GM19438 (cell line): ENCODE measurements around the gene INSL3.
"Not testable (repeated sequence)": the region's sequence is repeated elsewhere in the genome, so short reads cannot be mapped to it uniquely, and the experiment has no call there.

Source experiments
- ATAC-seq: cut with Tn5 transposase; IDR thresholded peaks from one replicate; pipeline ENCODE4 v1.9.1; 2021; ENCODE audit warnings: low read depth; ENCODE audit not compliant: unreplicated experiment

The INSL3 gene

GRCh38 chr19:17826508-17827056, 5.3 kb upstream of the INSL3 start:
- no peak for ATAC-seq

GRCh38 chr19:17824339-17824738, 3.0 kb upstream of the INSL3 start:
- ATAC-seq = no peak

GRCh38 chr19:17817668-17818363, 3.5 kb downstream of the INSL3 start:
- ATAC-seq = no peak

- ATAC-seq = no peak
Measured at GRCh38 chr19:17812099-17812498, 9.2 kb downstream of the INSL3 start.

- ATAC-seq = no peak
Measured at GRCh38 chr19:17811681-17812080, 9.6 kb downstream of the INSL3 start.

- no peak for ATAC-seq
Measured at GRCh38 chr19:17811103-17811502, 10.2 kb downstream of the INSL3 start.

GRCh38 chr19:17807731-17808316, 13.5 kb downstream of the INSL3 start:
- no peak for ATAC-seq

GRCh38 chr19:17806945-17807344, 14.4 kb downstream of the INSL3 start:
- no peak for ATAC-seq

- ATAC-seq = no peak
Measured at GRCh38 chr19:17805427-17805826, 15.9 kb downstream of the INSL3 start.

GRCh38 chr19:17803264-17803896, 17.9 kb downstream of the INSL3 start:
- ATAC-seq = no peak

- ATAC-seq = no peak
Measured at GRCh38 chr19:17802137-17802858, 19.0 kb downstream of the INSL3 start.

- ATAC-seq = not testable (repeated sequence)
Measured at GRCh38 chr19:17798599-17798998, 22.7 kb downstream of the INSL3 start.

- no peak for ATAC-seq
Measured at GRCh38 chr19:17797424-17798201, 23.7 kb downstream of the INSL3 start.

GRCh38 chr19:17796838-17797423, 24.4 kb downstream of the INSL3 start:
- no peak for ATAC-seq

- ATAC-seq = no peak
Measured at GRCh38 chr19:17796013-17796837, 25.1 kb downstream of the INSL3 start.

- no peak for ATAC-seq
Measured at GRCh38 chr19:17795495-17795856, 25.8 kb downstream of the INSL3 start.

GRCh38 chr19:17794731-17795494, 26.4 kb downstream of the INSL3 start, which contains the start of gene B3GNT3:
B3GNT3 (plus strand) TSS chr19:17795138; CDS start chr19:17807808, 12,670 bp downstream.
- ATAC-seq = no peak

- no peak for ATAC-seq
Measured at GRCh38 chr19:17794412-17794730, 26.9 kb downstream of the INSL3 start.
